HG03520 (cell line): Measurements from ENCODE around the gene MCOLN1.
A peak's percentile ranks its signal among the peaks of the same experiment; 100 is the strongest.
"Not testable (repeated sequence)": the region's sequence is repeated elsewhere in the genome, so short reads cannot be mapped to it uniquely, and the experiment has no call there.

Source experiments
- ATAC-seq: cut with Tn5 transposase; IDR thresholded peaks from one replicate; pipeline ENCODE4 v1.9.1; 2021; ENCODE audit warnings: mild to moderate bottlenecking, moderate library complexity; ENCODE audit not compliant: unreplicated experiment

Gene MCOLN1

GRCh38 chr19:7522923-7523667, 671 bp downstream of the MCOLN1 start:
- no peak for ATAC-seq

- ATAC-seq, result no peak
These were observed 2.1 kb downstream of the MCOLN1 start for GRCh38 chr19:7524523-7524922.

- no peak for ATAC-seq
These were observed 2.7 kb downstream of the MCOLN1 start for GRCh38 chr19:7524992-7525739.

GRCh38 chr19:7526059-7526929, 3.9 kb downstream of the MCOLN1 start:
- no peak for ATAC-seq

- ATAC-seq, result no peak
These were observed 5.2 kb downstream of the MCOLN1 start for GRCh38 chr19:7527516-7528191.

- ATAC-seq, result no peak
These were observed 5.7 kb downstream of the MCOLN1 start for GRCh38 chr19:7528192-7528519.

GRCh38 chr19:7528522-7529245, 6.3 kb downstream of the MCOLN1 start:
- ATAC-seq, result no peak

- ATAC-seq, result no peak
These were observed 6.8 kb downstream of the MCOLN1 start for GRCh38 chr19:7529246-7529600.

GRCh38 chr19:7529610-7530490, 7.4 kb downstream of the MCOLN1 start:
- no peak for ATAC-seq

GRCh38 chr19:7533281-7533885, 11.0 kb downstream of the MCOLN1 start:
- ATAC-seq, result no peak

- ATAC-seq, result no peak
These were observed 11.6 kb downstream of the MCOLN1 start for GRCh38 chr19:7533925-7534480.

GRCh38 chr19:7534531-7535046, 12.2 kb downstream of the MCOLN1 start:
- no peak for ATAC-seq

GRCh38 chr19:7535047-7535997, 12.9 kb downstream of the MCOLN1 start, which contains the start of gene PNPLA6:
Gene PNPLA6, plus strand, starts transcription at chr19:7535717. Its CDS starts 72 bp downstream, at chr19:7535789.
- peak; percentile 64 for ATAC-seq

- no peak for ATAC-seq
These were observed 13.7 kb downstream of the MCOLN1 start for GRCh38 chr19:7535998-7536695.

GRCh38 chr19:7538990-7539389, 16.6 kb downstream of the MCOLN1 start:
- ATAC-seq, result not testable (repeated sequence)

- no peak for ATAC-seq
These were observed 17.5 kb downstream of the MCOLN1 start for GRCh38 chr19:7539827-7540425.
